Esophagus squamous epithelium (tissue), 4 donors: ENCODE data around the gene IFIH1.

Experiments
- CTCF ChIP-seq, 6 experiments: fragments of 450-650 bp in 4 of 6; fragments of 200-600 bp in 2 of 6; sonication (generic) in 2 of 6; IDR thresholded peaks; one replicate each; pipeline ENCODE4 v1.5.1; 2016 to 2019; ENCODE audit warnings: antibody characterized with exemption in 6 of 6, mild to moderate bottlenecking in 4 of 6, moderate library complexity in 4 of 6
- POLR2A ChIP-seq, 4 donors: fragments of 450-650 bp; IDR thresholded peaks; one replicate each; pipeline ENCODE4 v1.6.1; 2017; ENCODE audit warnings: antibody characterized with exemption in 4 of 4, mild to moderate bottlenecking in 4 of 4, moderate library complexity in 3 of 4

- TF ChIP-seq CTCF (IDR thresholded peaks at IDR 0.05) (no peak), POLR2A (IDR thresholded peaks at IDR 0.05) (no peak)
Observed at GRCh38 chr2:162340822-162341221, 22.3 kb upstream of the IFIH1 start.
